ENCODE data around the gene DUSP8.

The DUSP8 gene

DNA sequence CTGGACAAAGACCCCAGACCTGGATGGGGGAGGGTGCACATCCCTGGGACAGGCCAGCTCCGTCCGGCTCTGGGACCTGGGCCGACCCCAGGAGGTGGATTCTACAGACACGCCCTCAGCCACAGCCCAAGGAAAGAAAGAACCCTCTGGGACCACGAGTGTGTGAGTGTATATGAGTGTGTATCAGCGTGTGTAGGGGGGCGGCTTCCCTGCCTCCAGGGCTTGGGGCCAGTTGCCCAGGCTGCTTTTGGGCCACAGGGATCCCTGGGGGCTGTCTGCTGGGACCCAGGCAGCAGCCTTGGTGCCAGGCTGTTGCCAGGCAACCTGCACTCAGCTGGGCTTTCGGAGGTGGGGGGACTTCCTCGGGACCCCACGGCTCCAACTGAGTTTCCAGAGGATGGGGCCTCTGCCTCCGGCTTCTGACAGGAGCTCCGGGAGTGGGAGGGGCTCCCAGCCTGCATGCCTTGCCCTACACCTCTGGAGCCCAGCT is 8.9 kb downstream of the DUSP8 start:
- Mint-ChIP-seq H3K4me1 (no peaks in the 10 kb centered on the region), H3K36me3 (ENCODE audit: low read depth) (no peaks in the 10 kb centered on the region), H3K27ac (no peak overlapping the region), H3K4me3 (no peak overlapping the region), H3K9me3 (no peaks in the 10 kb centered on the region), H3K27me3 (ENCODE audit: low read depth, poor library complexity) (peaks cover 35% of the 10 kb centered on the region)
- DNase-seq = no peak
- TF ChIP-seq, protein P1, sequence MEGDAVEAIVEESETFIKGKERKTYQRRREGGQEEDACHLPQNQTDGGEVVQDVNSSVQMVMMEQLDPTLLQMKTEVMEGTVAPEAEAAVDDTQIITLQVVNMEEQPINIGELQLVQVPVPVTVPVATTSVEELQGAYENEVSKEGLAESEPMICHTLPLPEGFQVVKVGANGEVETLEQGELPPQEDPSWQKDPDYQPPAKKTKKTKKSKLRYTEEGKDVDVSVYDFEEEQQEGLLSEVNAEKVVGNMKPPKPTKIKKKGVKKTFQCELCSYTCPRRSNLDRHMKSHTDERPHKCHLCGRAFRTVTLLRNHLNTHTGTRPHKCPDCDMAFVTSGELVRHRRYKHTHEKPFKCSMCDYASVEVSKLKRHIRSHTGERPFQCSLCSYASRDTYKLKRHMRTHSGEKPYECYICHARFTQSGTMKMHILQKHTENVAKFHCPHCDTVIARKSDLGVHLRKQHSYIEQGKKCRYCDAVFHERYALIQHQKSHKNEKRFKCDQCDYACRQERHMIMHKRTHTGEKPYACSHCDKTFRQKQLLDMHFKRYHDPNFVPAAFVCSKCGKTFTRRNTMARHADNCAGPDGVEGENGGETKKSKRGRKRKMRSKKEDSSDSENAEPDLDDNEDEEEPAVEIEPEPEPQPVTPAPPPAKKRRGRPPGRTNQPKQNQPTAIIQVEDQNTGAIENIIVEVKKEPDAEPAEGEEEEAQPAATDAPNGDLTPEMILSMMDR (IDR thresholded peaks at IDR 0.05) = no peak

DNA sequence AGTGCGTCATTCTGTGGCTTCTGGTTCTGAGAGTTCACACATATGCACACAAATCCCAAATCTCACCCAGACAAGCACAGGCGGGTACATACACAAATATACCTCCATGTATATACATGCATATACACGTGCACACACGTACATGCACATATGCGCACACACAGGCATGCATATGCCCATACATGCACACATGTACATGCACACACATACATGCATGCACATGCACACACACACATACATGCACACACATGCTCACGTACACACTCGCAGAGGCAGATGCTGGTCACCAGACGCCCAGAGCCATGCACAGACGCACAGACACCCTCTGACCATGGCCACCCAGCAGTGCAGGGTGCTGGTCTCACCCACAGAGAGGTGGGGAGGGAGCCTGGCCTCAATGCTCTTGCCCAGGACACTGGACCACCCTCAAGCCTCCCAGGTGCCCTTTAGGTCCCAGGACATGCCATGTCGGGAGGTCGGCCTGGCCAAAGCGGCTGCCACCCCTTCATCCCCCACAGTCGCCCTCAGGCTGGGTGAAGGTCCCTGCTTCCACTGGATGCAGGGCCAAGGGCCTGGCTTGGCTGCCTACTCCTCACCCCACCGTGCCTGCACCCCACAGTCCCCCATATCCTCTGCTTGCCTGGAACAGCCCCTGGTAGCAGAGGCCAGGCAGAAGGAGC is 9.5 kb downstream of the DUSP8 start:
- no peak for DNase-seq
- H3K4me3 Mint-ChIP-seq = no peak overlapping the region
- H3K36me3 Mint-ChIP-seq (ENCODE audit: low read depth) = no peaks in the 10 kb centered on the region
- no peaks in the 10 kb centered on the region for H3K9me3 Mint-ChIP-seq
- peaks cover 41% of the 10 kb centered on the region for H3K27me3 Mint-ChIP-seq (ENCODE audit: low read depth, poor library complexity)
- H3K27ac Mint-ChIP-seq = no peak overlapping the region
- no peaks in the 10 kb centered on the region for H3K4me1 Mint-ChIP-seq
- TF ChIP-seq, protein P1 (IDR thresholded peaks at IDR 0.05) = no peak

DNA sequence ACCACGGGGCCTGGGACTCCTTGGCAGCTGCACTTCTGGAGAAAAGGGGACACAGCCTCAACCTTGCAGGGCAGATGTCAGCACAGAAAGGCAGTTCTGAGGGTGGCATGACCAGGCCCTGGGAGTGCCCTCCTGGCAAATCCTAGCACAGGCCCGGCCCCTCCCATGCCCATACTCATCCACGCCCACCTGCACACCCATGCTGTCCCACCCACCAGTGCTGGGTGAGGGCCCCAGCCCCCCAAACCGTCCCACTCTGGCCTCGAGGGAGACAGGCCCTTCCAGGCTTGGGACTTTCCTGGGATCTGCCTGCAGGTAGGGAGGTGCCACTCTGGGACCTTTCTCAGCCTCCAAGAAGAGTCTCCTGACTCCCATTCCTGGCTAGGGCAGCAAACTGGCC is 10.1 kb downstream of the DUSP8 start:
- Mint-ChIP-seq H3K27me3 (ENCODE audit: low read depth, poor library complexity) (peaks cover 46% of the 10 kb centered on the region), H3K36me3 (ENCODE audit: low read depth) (no peaks in the 10 kb centered on the region), H3K27ac (no peak overlapping the region), H3K9me3 (no peaks in the 10 kb centered on the region), H3K4me1 (no peaks in the 10 kb centered on the region), H3K4me3 (no peak overlapping the region)
- DNase-seq = no peak
- TF ChIP-seq, protein P1 (IDR thresholded peaks at IDR 0.05) = no peak

DNA sequence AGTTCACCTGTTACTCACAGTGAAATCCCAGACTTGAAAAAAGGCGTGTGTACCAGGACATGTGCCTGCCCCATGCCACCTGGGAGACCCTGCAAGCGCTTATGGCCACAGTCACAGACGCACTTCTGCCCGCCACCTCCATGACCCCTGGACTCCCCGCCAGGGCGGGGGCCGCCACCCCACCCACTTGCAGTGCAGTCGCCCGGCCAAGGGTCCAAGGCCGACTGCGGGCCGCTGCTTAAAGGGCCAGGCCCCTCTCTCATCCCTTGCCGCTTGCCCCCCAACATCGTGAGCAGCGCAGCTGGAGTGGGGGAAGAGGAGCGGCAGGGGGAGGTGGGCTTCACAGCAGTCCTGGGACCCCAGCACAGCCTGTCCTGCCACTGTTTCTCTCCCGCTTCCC is 10.8 kb downstream of the DUSP8 start:
- Mint-ChIP-seq H3K4me3 (no peak overlapping the region), H3K27me3 (ENCODE audit: low read depth, poor library complexity) (peaks cover 46% of the 10 kb centered on the region), H3K27ac (no peak overlapping the region), H3K4me1 (no peaks in the 10 kb centered on the region), H3K36me3 (ENCODE audit: low read depth) (no peaks in the 10 kb centered on the region), H3K9me3 (no peaks in the 10 kb centered on the region)
- TF ChIP-seq, protein P1 (IDR thresholded peaks at IDR 0.05) = no peak
- DNase-seq = no peak

DNA sequence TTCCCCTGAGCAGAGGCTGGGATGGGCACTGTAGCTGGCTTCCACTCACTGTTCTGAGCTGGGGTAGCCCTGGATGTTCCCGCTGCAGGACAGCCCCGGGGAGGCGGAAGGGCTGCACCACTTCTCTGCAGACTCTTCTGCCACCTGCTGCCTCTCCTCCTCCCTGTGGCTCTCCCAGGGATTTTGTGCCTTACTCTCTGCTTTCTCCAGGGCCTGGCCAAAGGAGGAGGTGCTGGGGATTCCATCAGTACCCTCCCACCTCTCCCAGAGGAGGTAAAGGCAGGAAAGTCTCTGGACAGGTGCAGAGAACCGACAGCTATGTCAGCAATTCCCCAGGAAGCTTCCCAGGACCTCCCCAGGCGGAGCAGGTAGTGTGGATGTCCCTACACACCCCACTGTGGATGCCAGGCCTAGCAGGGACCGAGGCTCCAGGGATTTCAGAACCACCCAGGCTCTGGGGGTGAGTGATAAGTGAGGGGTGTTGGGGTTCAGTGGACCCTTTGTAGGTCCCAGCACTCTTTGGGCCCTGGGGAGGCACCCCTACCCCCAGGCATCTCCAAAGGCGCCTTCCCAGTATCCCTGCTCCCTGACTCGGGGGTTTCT is 11.3 kb downstream of the DUSP8 start:
- Mint-ChIP-seq H3K27me3 (ENCODE audit: low read depth, poor library complexity) (peaks cover 48% of the 10 kb centered on the region), H3K4me1 (no peaks in the 10 kb centered on the region), H3K9me3 (no peaks in the 10 kb centered on the region), H3K36me3 (ENCODE audit: low read depth) (no peaks in the 10 kb centered on the region), H3K27ac (no peak overlapping the region), H3K4me3 (no peak overlapping the region)
- TF ChIP-seq, protein P1 (IDR thresholded peaks at IDR 0.05) = no peak
- DNase-seq = no peak

Measured in nephron progenitor cell (in vitro differentiated cells).